HG03135 (cell line): ENCODE results near the gene NDST4.

ENCODE experiments used
- ATAC-seq: cut with Tn5 transposase; IDR thresholded peaks from one replicate; pipeline ENCODE4 v1.9.1; 2021; ENCODE audit warnings: mild to moderate bottlenecking, moderate library complexity; ENCODE audit not compliant: unreplicated experiment

The NDST4 gene

GRCh38 chr4:114921191-114921590, 192.2 kb downstream of the NDST4 start:
- ATAC-seq, result no peak

GRCh38 chr4:114911111-114911510, 202.3 kb downstream of the NDST4 start:
- ATAC-seq, result no peak

- no peak for ATAC-seq
These were observed 205.9 kb downstream of the NDST4 start for GRCh38 chr4:114907568-114907967.

GRCh38 chr4:114905017-114905416, 208.4 kb downstream of the NDST4 start:
- no peak for ATAC-seq

GRCh38 chr4:114900934-114901333, 212.5 kb downstream of the NDST4 start:
- no peak for ATAC-seq

GRCh38 chr4:114890773-114891172, 222.6 kb downstream of the NDST4 start:
- no peak for ATAC-seq

- ATAC-seq, result no peak
These were observed 226.7 kb downstream of the NDST4 start for GRCh38 chr4:114886761-114887160.

- ATAC-seq, result no peak
These were observed 229.8 kb downstream of the NDST4 start for GRCh38 chr4:114883641-114884040.

- no peak for ATAC-seq
These were observed 233.3 kb downstream of the NDST4 start for GRCh38 chr4:114879916-114880669.

- no peak for ATAC-seq
These were observed 237.8 kb downstream of the NDST4 start for GRCh38 chr4:114875630-114876029.

GRCh38 chr4:114874321-114874720, 239.1 kb downstream of the NDST4 start:
- no peak for ATAC-seq

- ATAC-seq, result no peak
These were observed 242.4 kb downstream of the NDST4 start for GRCh38 chr4:114870987-114871386.

- ATAC-seq, result peak; percentile 48
These were observed 246.3 kb downstream of the NDST4 start for GRCh38 chr4:114866901-114867670.

GRCh38 chr4:114864060-114864459, 249.4 kb downstream of the NDST4 start:
- ATAC-seq, result no peak

GRCh38 chr4:114860786-114861185, 252.6 kb downstream of the NDST4 start:
- ATAC-seq, result no peak

- ATAC-seq, result no peak
These were observed 255.6 kb downstream of the NDST4 start for GRCh38 chr4:114857831-114858230.

GRCh38 chr4:114839986-114840385, 273.4 kb downstream of the NDST4 start:
- ATAC-seq, result no peak

- ATAC-seq, result no peak
These were observed 282.8 kb downstream of the NDST4 start for GRCh38 chr4:114830628-114831027.

GRCh38 chr4:114827651-114828050, 285.8 kb downstream of the NDST4 start:
- ATAC-seq, result no peak

- no peak for ATAC-seq
These were observed 297.7 kb downstream of the NDST4 start for GRCh38 chr4:114815760-114816159.

- no peak for ATAC-seq
These were observed 299.5 kb downstream of the NDST4 start for GRCh38 chr4:114813961-114814360.

GRCh38 chr4:114811564-114812301, 301.7 kb downstream of the NDST4 start:
- no peak for ATAC-seq
